ENCODE data around the gene NGLY1.

GRCh38 chr3:25804676-25805075 lies 21.4 kb upstream of the NGLY1 start:
- TF ChIP-seq POLR2A (IDR thresholded peaks at IDR 0.05) (no peak), CTCF (IDR thresholded peaks at IDR 0.05 in 4 of 5, conservative IDR thresholded peaks at IDR 0.05 in 1 of 5) (no peak)

Measured in gastrocnemius medialis (tissue), 4 donors.